Measurements from ENCODE around the gene NATD1. TPM values are rescaled to one million over a fixed set of nuclear protein-coding genes. Genes with fewer than 3 reads are reported as not detected.

The NATD1 gene
- total RNA-seq, 1 experiment from 2014 or later, result 7.3 TPM

- Histone ChIP-seq H3K79me2 (ENCODE audit: insufficient read depth, low read length) (no peaks in the 10 kb centered on the region; the same call in 1 of the 2 replicates), H4K91ac (ENCODE audit: insufficient read length, low read depth, low read length) (no peak overlapping the region), H3T11ph (ENCODE audit: low read length) (no peak overlapping the region), H2BK15ac (ENCODE audit: low read depth, low read length) (no peak overlapping the region), H3K27ac (ENCODE audit: insufficient read length, low read depth, low read length) (no peak overlapping the region), H3K14ac (ENCODE audit: insufficient read depth, low read length) (no peak overlapping the region), H4K5ac (ENCODE audit: insufficient read length, low read depth, low read length) (no peak overlapping the region), H3K18ac (ENCODE audit: insufficient read length, low read depth, low read length) (no peak overlapping the region), H3K9ac (ENCODE audit: extremely low read depth, insufficient read length, low read length) (no peak overlapping the region), H2BK5ac (ENCODE audit: insufficient read length, low read length) (no peak overlapping the region), H3K79me1 (ENCODE audit: insufficient read depth, low read depth, low read length, poor library complexity, severe bottlenecking) (no peaks in the 10 kb centered on the region), H3K23me2 (ENCODE audit: insufficient read length, low read depth, low read length, poor library complexity, severe bottlenecking) (peaks cover 15% of the 10 kb centered on the region), H3K56ac (ENCODE audit: insufficient read length, low read depth, low read length) (no peak overlapping the region), H3K23ac (ENCODE audit: insufficient read length, low read depth, low read length) (no peak overlapping the region), H3K4me2 (ENCODE audit: insufficient read depth, insufficient read length, low read length) (no peak overlapping the region), H2BK20ac (ENCODE audit: low read depth, low read length, poor library complexity, severe bottlenecking) (no peak overlapping the region), H2AFZ (ENCODE audit: low read length) (no peak overlapping the region), H3K27me3 (ENCODE audit: insufficient read depth, low read length) (peaks cover 7% of the 10 kb centered on the region; the same call in 1 of the 2 replicates), H3K4me1 (ENCODE audit: insufficient read depth, low read length) (no peaks in the 10 kb centered on the region), H2AK5ac (ENCODE audit: insufficient read length, low read length) (no peak overlapping the region), H4K8ac (replicated peaks; ENCODE audit: insufficient read length, low read depth, low read length) (no peak overlapping the region), H2BK120ac (ENCODE audit: low read depth, low read length, poor library complexity, severe bottlenecking) (no peak overlapping the region), H2BK12ac (ENCODE audit: insufficient read length, low read depth, low read length) (no peak overlapping the region), H3K4ac (ENCODE audit: low read depth, low read length) (no peak overlapping the region), H4K20me1 (ENCODE audit: control insufficient read depth, insufficient read depth, insufficient read length) (no peaks in the 10 kb centered on the region), H3K9me3 (ENCODE audit: control insufficient read depth, low read depth, low read length) (no peaks in the 10 kb centered on the region)
- no peaks in the 10 kb centered on the region; a peak in 2 of 5 replicates for H3K9me3 Mint-ChIP-seq
- peaks cover 22 to 23% of the 10 kb centered on the region in 2 experiments for H3K4me1 Mint-ChIP-seq
- DNase-seq, result no peak
- H3K36me3 Mint-ChIP-seq (ENCODE audit: insufficient read depth in 1 of 3, low read depth in 3 of 3), result peaks cover 0 to 4% (median 0%) of the 10 kb centered on the region in 3 experiments; a peak in 3 of 7 replicates
- peaks cover 51% of the 10 kb centered on the region for H3K27me3 Mint-ChIP-seq (ENCODE audit: low read depth)
- no peak for TF ChIP-seq CTCF (conservative IDR thresholded peaks at IDR 0.05)
- no peak overlapping the region for H3K27ac Mint-ChIP-seq
- WGBS (ENCODE audit: extremely low coverage, insufficient read length, low lambda C conversion rate), result no CpG with 5 or more reads among the region's 5 CpGs
- no peak overlapping the region for H3K4me3 Mint-ChIP-seq
Observed at GRCh38 chr17:21282850-21283249, 29.6 kb upstream of the NATD1 start.
